Adrenal gland (tissue), 5 donors: ENCODE data around the gene MAP3K6.

Experiments used
- CTCF ChIP-seq, 6 experiments: fragments of 450-650 bp in 4 of 6; fragments of 200-600 bp in 2 of 6; sonication (generic) in 1 of 6; IDR thresholded peaks; 1 replicate in 5 of 6; 2 replicates in 1 of 6; pipeline versions ENCODE4 v1.5.1 to v1.8.0; 2016 to 2021; ENCODE audit warnings: antibody characterized with exemption in 6 of 6, mild to moderate bottlenecking in 2 of 6, moderate library complexity in 1 of 6
- POLR2A ChIP-seq, 2 donors: fragments of 450-650 bp; IDR thresholded peaks; one replicate each; pipeline ENCODE4 v1.6.1; 2017; ENCODE audit warnings: antibody characterized with exemption in 2 of 2, mild to moderate bottlenecking in 2 of 2, moderate library complexity in 1 of 2
- donor health status: DM: no; HTN: no; CAD: no.

DNA sequence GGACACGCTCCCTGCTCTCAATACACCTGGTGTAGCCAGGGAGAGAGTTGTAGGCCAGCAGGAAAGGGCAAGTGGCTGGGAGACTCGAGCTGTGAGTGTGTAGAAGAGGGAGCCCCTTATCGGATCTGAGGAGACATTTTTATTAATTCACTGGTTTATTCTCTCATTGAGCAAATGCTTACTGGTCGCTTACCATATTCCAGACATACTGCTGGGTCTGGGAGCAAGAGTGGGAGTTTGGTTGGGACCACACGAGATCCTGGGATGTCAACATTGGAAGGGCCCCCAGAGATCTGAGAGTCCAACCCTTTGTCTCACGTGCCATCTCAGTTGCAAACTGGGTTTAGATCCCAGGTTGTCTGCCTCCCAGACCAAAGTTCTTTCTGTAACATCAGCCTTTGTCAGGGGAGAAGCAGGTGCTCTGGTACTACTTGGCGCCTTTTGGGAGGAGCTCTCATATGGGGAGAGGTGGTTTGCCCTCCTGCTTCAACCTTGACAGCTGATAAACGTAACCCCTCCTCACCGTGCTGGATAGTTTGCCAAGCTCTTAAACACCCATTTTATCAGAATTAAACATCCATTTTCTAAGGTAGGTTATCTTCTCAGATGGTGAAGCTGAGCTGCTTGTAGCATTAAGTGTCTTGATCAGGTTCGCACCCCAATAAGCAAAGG, 44.1 kb downstream of the MAP3K6 start:
- TF ChIP-seq POLR2A (IDR thresholded peaks at IDR 0.05), result no peak
- TF ChIP-seq CTCF (IDR thresholded peaks at IDR 0.05), result no peak
